Gastroesophageal sphincter (tissue), 4 donors: ENCODE measurements around the gene CX3CL1. TPM values are rescaled to one million over a fixed set of nuclear protein-coding genes. Genes with fewer than 3 reads are reported as not detected.

Experiments used
- ATAC-seq: fragments of 150-250 bp; one replicate; pipeline ENCODE4 v1.9.1; 2016; ENCODE audit warnings: mild to moderate bottlenecking, moderate library complexity
- H3K27ac ChIP-seq, 4 donors: fragments of 200-600 bp; sonication (generic) in 3 of 4; 1 replicate in 3 of 4; 2 replicates in 1 of 4; pipeline ENCODE4 v1.5.1; 2016 to 2019
- H3K27me3 ChIP-seq: fragments of 200-600 bp; sonication (generic); one replicate; pipeline ENCODE4 v1.5.1; 2019
- H3K36me3 ChIP-seq, 2 donors: fragments of 200-600 bp; sonication (generic); one replicate each; pipeline ENCODE4 v1.5.1; 2019; ENCODE audit warnings: control low read depth in 1 of 2
- H3K4me1 ChIP-seq, 3 donors: fragments of 200-600 bp; sonication (generic); 1 replicate in 2 of 3; 2 replicates in 1 of 3; pipeline ENCODE4 v1.5.1; 2016 to 2019; ENCODE audit warnings: control low read depth in 2 of 3
- H3K4me3 ChIP-seq, 2 donors: fragments of 200-600 bp; sonication (generic); one replicate each; pipeline ENCODE4 v1.5.1; 2019; ENCODE audit warnings: mild to moderate bottlenecking in 1 of 2, moderate library complexity in 1 of 2
- H3K9me3 ChIP-seq, 3 donors: fragments of 200-600 bp; sonication (generic); one replicate each; pipeline ENCODE4 v1.5.1; 2017 to 2019; ENCODE audit warnings: control low read depth in 2 of 3
- CTCF ChIP-seq, 4 experiments: fragments of 200-600 bp in 2 of 4; fragments of 450-650 bp in 2 of 4; sonication (generic) in 1 of 4; IDR thresholded peaks; one replicate each; pipeline ENCODE4 v1.5.1; 2017 to 2019; ENCODE audit warnings: antibody characterized with exemption in 4 of 4, mild to moderate bottlenecking in 2 of 4, moderate library complexity in 2 of 4
- EP300 ChIP-seq: sonication (generic); formaldehyde crosslinking; IDR thresholded peaks from one replicate; pipeline ENCODE4 v1.6.1; 2017; ENCODE audit warnings: antibody characterized with exemption, mild to moderate bottlenecking
- POLR2A ChIP-seq, 2 donors: fragments of 450-650 bp; IDR thresholded peaks; one replicate each; pipeline ENCODE4 v1.6.1; 2017; ENCODE audit warnings: antibody characterized with exemption in 2 of 2, mild to moderate bottlenecking in 2 of 2, moderate library complexity in 1 of 2
- POLR2AphosphoS5 ChIP-seq: sonication (generic); formaldehyde crosslinking; IDR thresholded peaks from one replicate; pipeline ENCODE4 v1.6.1; 2017; ENCODE audit warnings: antibody characterized with exemption
- WGBS, 2 donors: methylation state at CpG; one replicate each; pipeline ENCODE4 v1.1.5; 2018; ENCODE audit warnings: low coverage in 1 of 2; 5-methylcytosine and 5-hydroxymethylcytosine counted together
- total RNA-seq, 4 donors: library from RNA; depleted of rRNA; stranded (reverse); fragments of >200 nt; gene quantifications; one replicate each; pipeline ENCODE4 v1.1.0, GENCODE V29; 2016

CX3CL1 gene
- total RNA-seq, 4 donors from 2014 or later = 18.6 to 45.8 (median 30.5) TPM

- Histone ChIP-seq H3K27ac (peak overlapping the region; percentile 8 to 96 (median 65)), H3K27me3 (no peaks in the 10 kb centered on the region), H3K4me1 (peaks cover 0 to 79% (median 26%) of the 10 kb centered on the region in 3 donors), H3K4me3 (no peak overlapping the region), H3K36me3 (peaks cover 0 to 32% of the 10 kb centered on the region in 2 donors), H3K9me3 (no peaks in the 10 kb centered on the region)
- WGBS, 2 donors = 67 to 90% methylated on average over 3 of the region's 8 CpGs
- TF ChIP-seq EP300 (no peak), POLR2AphosphoS5 (no peak), CTCF (IDR thresholded peaks at IDR 0.05) (no peak), POLR2A (IDR thresholded peaks at IDR 0.05) (no peak)
- ATAC-seq = peak; percentile 75
Observed at GRCh38 chr16:57383276-57384247, 11.3 kb downstream of the CX3CL1 start.

GRCh38 chr16:57384248-57385070 lies 12.2 kb downstream of the CX3CL1 start:
- ATAC-seq = peak; percentile 19

GRCh38 chr16:57385083-57385482 lies 12.8 kb downstream of the CX3CL1 start:
- peaks cover 0 to 64% (median 26%) of the 10 kb centered on the region in 3 donors for H3K4me1 ChIP-seq
- peak overlapping the region in 2 of 4 donors; percentile 62 to 96 for H3K27ac ChIP-seq
- H3K36me3 ChIP-seq = peaks cover 0 to 25% of the 10 kb centered on the region in 2 donors
- H3K4me3 ChIP-seq = no peak overlapping the region
- ATAC-seq = no peak
- 70 to 83% methylated on average over 4 of the region's 5 CpGs for WGBS, 2 donors
- no peaks in the 10 kb centered on the region for H3K27me3 ChIP-seq
- H3K9me3 ChIP-seq = no peaks in the 10 kb centered on the region
- no peak for TF ChIP-seq POLR2AphosphoS5
- TF ChIP-seq CTCF (IDR thresholded peaks at IDR 0.05) = no peak
- no peak for TF ChIP-seq POLR2A (IDR thresholded peaks at IDR 0.05)
- no peak for TF ChIP-seq EP300

More at GRCh38 chr16:57384248-57385070, 12.2 kb downstream of the CX3CL1 start:
- TF ChIP-seq CTCF (IDR thresholded peaks at IDR 0.05) = no peak
- TF ChIP-seq POLR2A (IDR thresholded peaks at IDR 0.05) = no peak
- TF ChIP-seq POLR2AphosphoS5 = no peak
- no peak for TF ChIP-seq EP300
- Histone ChIP-seq H3K4me3 (no peak overlapping the region), H3K4me1 (peaks cover 0 to 70% (median 26%) of the 10 kb centered on the region in 3 donors), H3K9me3 (no peaks in the 10 kb centered on the region), H3K27ac (peak overlapping the region in 3 of 4 donors; percentile 62 to 96 (median 68)), H3K27me3 (no peaks in the 10 kb centered on the region), H3K36me3 (peaks cover 0 to 31% of the 10 kb centered on the region in 2 donors)
- 69 to 83% methylated on average over 1 to 4 of the region's 11 CpGs for WGBS, 2 donors

GRCh38 chr16:57386381-57386951 lies 14.2 kb downstream of the CX3CL1 start:
- no peak overlapping the region for H3K4me3 ChIP-seq
- peaks cover 0 to 57% (median 20%) of the 10 kb centered on the region in 3 donors for H3K4me1 ChIP-seq

More at GRCh38 chr16:57386381-57386951, 14.2 kb downstream of the CX3CL1 start:
- no peak for ATAC-seq
- Histone ChIP-seq H3K27ac (no peak overlapping the region), H3K9me3 (no peaks in the 10 kb centered on the region), H3K36me3 (peaks cover 0 to 19% of the 10 kb centered on the region in 2 donors), H3K27me3 (no peaks in the 10 kb centered on the region)
- TF ChIP-seq CTCF (IDR thresholded peaks at IDR 0.05) (no peak), EP300 (no peak), POLR2AphosphoS5 (no peak), POLR2A (IDR thresholded peaks at IDR 0.05) (no peak)
- 73 to 77% methylated on average over 2 to 3 of the region's 5 CpGs for WGBS, 2 donors
